Body of pancreas (tissue), 4 donors: ENCODE data around the gene GTPBP4. TPM values are rescaled to one million over a fixed set of nuclear protein-coding genes. Genes with fewer than 3 reads are reported as not detected.

Experiments
- ATAC-seq: fragments of 150-250 bp; one replicate; pipeline ENCODE4 v1.9.1; 2016
- DNase-seq, 4 donors: peaks; one replicate each; pipeline ENCODE4 v3.0.0-alpha.2; 2019
- H3K27ac ChIP-seq, 4 donors: fragments of 200-600 bp; sonication (generic); 1 replicate in 3 of 4; 2 replicates in 1 of 4; pipeline versions ENCODE4 v1.5.1 to v1.6.1; 2016 to 2019; ENCODE audit warnings: mild to moderate bottlenecking in 1 of 4, mixed read lengths in 1 of 4, moderate library complexity in 1 of 4
- H3K27me3 ChIP-seq, 2 donors: fragments of 200-600 bp; sonication (generic); one replicate each; pipeline ENCODE4 v1.6.0; 2016; ENCODE audit warnings: mild to moderate bottlenecking in 1 of 2
- H3K36me3 ChIP-seq, 2 donors: fragments of 200-600 bp; sonication (generic); replicated peaks in 1 of 2; 2 replicates each; pipeline ENCODE4 v1.5.1; 2016; ENCODE audit warnings: low read depth in 2 of 2; ENCODE audit not compliant: insufficient read depth in 1 of 2
- H3K4me1 ChIP-seq: fragments of 200-600 bp; sonication (generic); one replicate; pipeline ENCODE4 v1.6.0; 2016
- H3K4me3 ChIP-seq, 2 donors: fragments of 200-600 bp; sonication (generic); 1 replicate in 1 of 2; 2 replicates in 1 of 2; pipeline ENCODE4 v1.5.1; 2016 to 2019
- H3K9me3 ChIP-seq, 3 donors: fragments of 200-600 bp; sonication (generic); 1 replicate in 2 of 3; 2 replicates in 1 of 3; pipeline ENCODE4 v1.5.1; 2016
- POLR2A ChIP-seq, 3 donors: fragments of 450-650 bp; IDR thresholded peaks; one replicate each; pipeline ENCODE4 v1.6.1; 2016; ENCODE audit warnings: antibody characterized with exemption in 3 of 3, mild to moderate bottlenecking in 2 of 3
- WGBS, 2 donors: methylation state at CpG; one replicate each; pipeline ENCODE4 v1.1.5; 2017; 5-methylcytosine and 5-hydroxymethylcytosine counted together
- intact Hi-C: fragments of 100-400 bp; cut with DNase I; formaldehyde crosslinking; loops from one replicate; pipeline ENCODE4 v1.15.1; 2023
- total RNA-seq, 2 donors: library from RNA; depleted of rRNA; stranded (reverse); fragments of >200 nt; gene quantifications; one replicate each; pipeline ENCODE4 v1.1.0, GENCODE V29; 2016
- TF ChIP-seq, protein P1 (sequence below), 7 experiments: fragments of 450-650 bp in 4 of 7; fragments of 200-600 bp in 3 of 7; sonication (generic) in 3 of 7; IDR thresholded peaks; one replicate each; pipeline ENCODE4 v1.5.1; 2016 to 2019; ENCODE audit warnings: antibody characterized with exemption in 7 of 7

GTPBP4 gene
- total RNA-seq, 2 donors from 2014 or later = 8.3 to 20.4 TPM

DNA sequence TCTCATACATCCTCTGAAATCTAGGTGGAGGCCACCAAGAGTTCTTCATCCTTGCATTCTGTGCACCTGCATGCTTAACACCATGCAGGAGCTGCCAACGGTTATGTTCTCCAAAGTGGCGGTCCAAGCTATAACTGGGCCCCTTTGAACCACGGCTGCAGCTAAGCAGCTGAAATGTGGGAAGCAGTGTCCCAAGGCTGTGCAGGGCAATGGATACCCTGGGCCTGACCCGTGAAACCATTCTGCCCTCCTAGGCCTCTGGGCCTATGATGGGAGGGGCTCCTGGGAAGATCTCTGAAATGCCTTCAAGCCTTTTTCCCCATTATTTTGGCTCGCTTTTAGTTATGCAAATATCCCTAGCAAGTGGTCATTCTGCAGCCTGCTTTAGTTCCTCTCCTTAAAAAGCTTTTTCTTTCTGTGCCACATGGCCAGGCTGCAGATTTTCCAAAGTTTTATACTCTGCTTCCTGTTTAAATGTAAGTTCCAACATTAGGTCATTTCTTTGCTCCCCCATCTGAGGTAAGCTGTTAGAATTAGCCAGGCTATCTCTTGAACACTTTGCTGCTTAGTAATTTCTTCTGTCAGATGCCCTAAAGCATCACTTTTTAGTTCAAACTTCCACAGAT is 7.7 kb upstream of the GTPBP4 start:
- Histone ChIP-seq H3K4me3 (no peak overlapping the region), H3K27ac (no peak overlapping the region), H3K36me3 (no peaks in the 10 kb centered on the region), H3K4me1 (no peaks in the 10 kb centered on the region), H3K27me3 (no peaks in the 10 kb centered on the region), H3K9me3 (peaks cover 0 to 14% (median 0%) of the 10 kb centered on the region in 3 donors)
- no peak for ATAC-seq
- DNase-seq = no peak
- TF ChIP-seq POLR2A (IDR thresholded peaks at IDR 0.05) = no peak
- TF ChIP-seq, protein P1, sequence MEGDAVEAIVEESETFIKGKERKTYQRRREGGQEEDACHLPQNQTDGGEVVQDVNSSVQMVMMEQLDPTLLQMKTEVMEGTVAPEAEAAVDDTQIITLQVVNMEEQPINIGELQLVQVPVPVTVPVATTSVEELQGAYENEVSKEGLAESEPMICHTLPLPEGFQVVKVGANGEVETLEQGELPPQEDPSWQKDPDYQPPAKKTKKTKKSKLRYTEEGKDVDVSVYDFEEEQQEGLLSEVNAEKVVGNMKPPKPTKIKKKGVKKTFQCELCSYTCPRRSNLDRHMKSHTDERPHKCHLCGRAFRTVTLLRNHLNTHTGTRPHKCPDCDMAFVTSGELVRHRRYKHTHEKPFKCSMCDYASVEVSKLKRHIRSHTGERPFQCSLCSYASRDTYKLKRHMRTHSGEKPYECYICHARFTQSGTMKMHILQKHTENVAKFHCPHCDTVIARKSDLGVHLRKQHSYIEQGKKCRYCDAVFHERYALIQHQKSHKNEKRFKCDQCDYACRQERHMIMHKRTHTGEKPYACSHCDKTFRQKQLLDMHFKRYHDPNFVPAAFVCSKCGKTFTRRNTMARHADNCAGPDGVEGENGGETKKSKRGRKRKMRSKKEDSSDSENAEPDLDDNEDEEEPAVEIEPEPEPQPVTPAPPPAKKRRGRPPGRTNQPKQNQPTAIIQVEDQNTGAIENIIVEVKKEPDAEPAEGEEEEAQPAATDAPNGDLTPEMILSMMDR (IDR thresholded peaks at IDR 0.05) = no peak
- WGBS, 2 donors = 92 to 95% methylated on average over 3 to 5 of the region's 5 CpGs
- intact Hi-C loops = loop anchor here (10.0 kb wide), 1 partner anchor 46 kb away; the partner anchor contains the start of gene LARP4B

DNA sequence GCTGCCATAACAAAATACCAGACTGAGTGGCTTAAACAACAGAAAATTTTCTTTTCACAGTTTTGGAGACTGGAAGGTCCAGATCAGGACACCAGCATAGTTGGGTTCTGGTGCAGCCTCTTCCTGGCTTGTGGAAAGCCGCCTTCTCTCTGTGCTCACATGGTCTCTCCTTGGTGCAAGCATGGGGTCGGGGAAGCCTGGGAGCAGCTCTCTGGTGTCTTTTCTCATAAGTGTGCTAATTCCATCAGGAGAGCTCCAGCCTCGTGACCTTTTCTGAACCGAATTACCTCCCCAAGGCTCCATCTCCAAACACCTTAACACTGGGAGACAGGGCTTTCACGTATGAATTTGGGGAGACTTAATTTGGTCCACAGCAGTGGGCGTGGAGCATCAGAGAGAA is 4.8 kb upstream of the GTPBP4 start:
- Histone ChIP-seq H3K27ac (no peak overlapping the region), H3K4me3 (no peak overlapping the region), H3K4me1 (peaks cover 8% of the 10 kb centered on the region), H3K36me3 (no peaks in the 10 kb centered on the region), H3K27me3 (no peaks in the 10 kb centered on the region), H3K9me3 (peaks cover 0 to 14% (median 0%) of the 10 kb centered on the region in 3 donors)
- ATAC-seq = no peak
- WGBS, 2 donors = 86 to 87% methylated on average over 6 of the region's 6 CpGs
- no peak for DNase-seq
- TF ChIP-seq, protein P1 (IDR thresholded peaks at IDR 0.05) = no peak
- no peak for TF ChIP-seq POLR2A (IDR thresholded peaks at IDR 0.05)
- intact Hi-C loops = loop anchor here (10.0 kb wide), 1 partner anchor 49 kb away; the partner anchor contains the start of gene LARP4B

DNA sequence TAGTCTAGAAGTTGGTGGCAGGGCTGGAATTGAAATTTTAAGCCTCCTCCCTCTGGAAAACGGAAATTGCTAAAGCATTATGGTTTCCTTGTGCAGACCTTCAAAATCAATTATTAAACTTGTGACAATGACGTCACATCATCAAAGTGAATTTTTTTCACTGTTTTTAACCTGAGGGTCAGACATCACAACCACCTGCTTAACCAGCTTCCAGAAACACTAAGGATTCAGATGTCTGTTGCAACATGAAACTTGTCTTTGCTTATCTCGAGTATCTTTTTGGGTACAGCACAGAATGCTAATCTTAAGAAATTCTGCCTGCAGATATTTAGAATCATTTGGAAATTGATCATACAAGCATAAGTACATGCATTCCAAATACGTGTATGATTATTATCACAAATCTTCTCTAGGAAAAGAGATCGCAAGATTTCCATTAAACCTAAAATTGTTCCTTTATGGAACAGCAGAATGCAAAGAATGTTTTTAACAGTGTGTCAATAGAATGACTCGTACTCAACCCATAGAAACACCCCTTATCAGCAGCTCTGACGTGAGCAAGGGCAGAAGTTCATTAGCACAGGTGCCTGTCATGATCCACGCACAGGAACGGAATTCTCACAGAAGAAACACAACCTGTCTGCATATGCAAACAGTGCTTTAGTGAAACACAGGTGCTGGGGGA is 4.1 kb upstream of the GTPBP4 start:
- Histone ChIP-seq H3K27ac (no peak overlapping the region), H3K36me3 (no peaks in the 10 kb centered on the region), H3K4me1 (peaks cover 10% of the 10 kb centered on the region), H3K9me3 (peaks cover 0 to 9% (median 0%) of the 10 kb centered on the region in 3 donors), H3K4me3 (no peak overlapping the region), H3K27me3 (no peaks in the 10 kb centered on the region)
- intact Hi-C loops = loop anchor here (10.0 kb wide), 1 partner anchor 49 kb away; the partner anchor contains the start of gene LARP4B
- ATAC-seq = no peak
- TF ChIP-seq, protein P1 (IDR thresholded peaks at IDR 0.05) = no peak
- TF ChIP-seq POLR2A (IDR thresholded peaks at IDR 0.05) = no peak
- WGBS, 2 donors = 53 to 54% methylated on average over 9 of the region's 9 CpGs
- DNase-seq = peak in 2 of 4 donors; percentile 32 to 52

DNA sequence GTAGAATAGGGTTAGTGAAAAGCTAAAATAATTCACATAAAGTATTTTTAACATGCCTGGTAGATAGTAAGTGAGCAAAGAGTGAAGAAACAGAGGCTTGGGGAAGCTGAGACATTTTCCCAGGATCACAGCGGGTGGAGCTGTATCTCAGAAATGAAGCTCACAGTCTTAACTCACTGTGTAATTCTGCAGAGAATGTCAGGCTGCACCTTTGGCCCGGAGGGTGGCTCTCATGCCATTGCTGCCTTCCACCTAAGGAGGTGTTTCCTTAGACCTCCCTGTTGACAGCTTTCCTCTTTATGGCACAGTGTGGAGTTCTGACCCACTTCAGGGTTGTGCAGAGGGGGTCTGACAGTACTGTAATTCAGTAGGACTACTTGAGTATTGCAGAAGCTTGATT is 2.9 kb upstream of the GTPBP4 start:
- no peaks in the 10 kb centered on the region for H3K36me3 ChIP-seq
- H3K4me3 ChIP-seq = no peak overlapping the region
- ATAC-seq (no peak), DNase-seq (no peak)
- 97 to 100% methylated on average over 2 of the region's 2 CpGs for WGBS, 2 donors
- peaks cover 21% of the 10 kb centered on the region for H3K4me1 ChIP-seq
- no peak for TF ChIP-seq POLR2A (IDR thresholded peaks at IDR 0.05)
- TF ChIP-seq, protein P1 (IDR thresholded peaks at IDR 0.05) = no peak
- peaks cover 0 to 6% (median 0%) of the 10 kb centered on the region in 3 donors for H3K9me3 ChIP-seq
- H3K27me3 ChIP-seq = no peaks in the 10 kb centered on the region
- intact Hi-C loops = loop anchor here (10.0 kb wide), 1 partner anchor 51 kb away; the partner anchor contains the start of gene LARP4B
- H3K27ac ChIP-seq = no peak overlapping the region
